ENCODE measurements around the gene TMED10. TPM values are rescaled to one million over a fixed set of nuclear protein-coding genes. Genes with fewer than 3 reads are reported as not detected.
"Not testable (repeated sequence)": the region's sequence is repeated elsewhere in the genome, so short reads cannot be mapped to it uniquely, and the experiment has no call there.

TMED10 gene
- total RNA-seq, 1 donor from 2014 or later = 303 TPM

DNA sequence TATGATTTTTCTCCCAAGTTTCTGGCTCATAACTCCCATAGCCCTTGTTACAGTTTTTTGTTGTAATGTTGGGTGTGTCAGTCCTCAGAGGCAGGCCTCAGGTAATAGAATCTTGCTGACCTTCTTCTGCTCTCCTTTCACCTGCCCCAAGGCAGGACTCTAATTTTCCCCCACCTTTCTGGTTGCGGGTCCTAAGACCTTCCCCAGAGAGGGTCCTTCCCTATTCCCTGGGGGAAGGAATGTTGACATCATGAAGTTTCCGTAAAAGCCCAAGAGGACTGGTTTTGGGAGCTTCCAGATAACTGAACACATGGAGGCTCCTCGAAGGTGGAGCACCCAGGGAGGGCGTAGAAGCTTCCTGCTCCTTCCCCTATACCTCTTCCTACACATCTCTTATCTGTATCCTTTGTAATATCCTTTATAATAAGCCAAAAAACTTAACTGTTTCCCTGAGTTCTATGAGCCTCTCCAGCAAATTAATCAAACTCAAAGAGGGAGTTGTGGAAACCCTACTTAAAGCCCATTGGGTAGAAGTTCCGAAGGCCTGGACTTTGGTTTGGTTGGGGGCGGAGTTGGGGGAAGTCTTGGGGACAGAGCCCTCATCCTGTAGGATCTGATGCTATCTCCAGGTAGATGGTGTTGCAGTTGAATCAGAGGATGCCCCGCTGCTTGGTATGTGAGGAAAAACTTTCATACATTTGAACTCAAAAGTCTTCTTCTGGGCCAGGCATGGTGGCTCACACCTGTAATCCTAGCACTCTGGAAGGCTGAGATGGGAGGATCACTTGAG lies 9.0 kb upstream of the TMED10 start:
- no peak for TF ChIP-seq CTCF (IDR thresholded peaks at IDR 0.05)
- H3K27ac ChIP-seq = peak overlapping the region; percentile 73
- DNase-seq (no peak), ATAC-seq (no peak)
- peaks cover 27% of the 10 kb centered on the region for H3K4me1 ChIP-seq
- no peaks in the 10 kb centered on the region for H3K27me3 ChIP-seq
- H3K9me3 ChIP-seq = no peaks in the 10 kb centered on the region
- no peaks in the 10 kb centered on the region for H3K36me3 ChIP-seq
- intact Hi-C loops (cut with DNase I) = no loop called here
- no peak overlapping the region for H3K4me3 ChIP-seq

DNA sequence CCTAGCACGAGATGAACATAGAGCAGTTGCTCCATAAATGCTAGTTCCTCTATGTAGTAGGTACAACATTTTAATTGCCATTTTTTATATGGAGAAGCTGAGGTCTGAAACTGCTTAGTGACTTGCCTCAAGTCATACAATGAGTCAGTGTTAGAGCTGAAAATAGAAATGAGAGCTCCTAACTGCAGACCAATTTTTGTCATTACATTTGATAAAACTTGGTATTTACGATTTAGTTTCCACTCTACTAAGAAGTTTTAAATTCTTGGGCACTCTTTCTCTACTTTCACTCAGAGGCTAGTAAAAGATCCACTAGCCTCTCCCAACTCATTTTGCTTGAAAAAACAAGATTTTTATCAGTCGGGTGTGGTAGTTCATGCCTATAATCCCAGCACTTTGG lies 8.1 kb upstream of the TMED10 start:
- H3K4me1 ChIP-seq = peaks cover 27% of the 10 kb centered on the region
- no peak overlapping the region for H3K4me3 ChIP-seq
- ATAC-seq = peak; percentile 21
- intact Hi-C loops (cut with DNase I) = no loop called here
- no peaks in the 10 kb centered on the region for H3K9me3 ChIP-seq
- no peak for TF ChIP-seq CTCF (IDR thresholded peaks at IDR 0.05)
- H3K27me3 ChIP-seq = no peaks in the 10 kb centered on the region
- peak overlapping the region; percentile 73 for H3K27ac ChIP-seq
- no peaks in the 10 kb centered on the region for H3K36me3 ChIP-seq
- DNase-seq = no peak

- Histone ChIP-seq H3K4me3 (no peak overlapping the region), H3K27me3 (no peaks in the 10 kb centered on the region), H3K9me3 (no peaks in the 10 kb centered on the region), H3K36me3 (no peaks in the 10 kb centered on the region), H3K27ac (peak overlapping the region; percentile 73), H3K4me1 (peaks cover 27% of the 10 kb centered on the region)
- TF ChIP-seq CTCF (IDR thresholded peaks at IDR 0.05) = no peak
- intact Hi-C loops (cut with DNase I) = no loop called here
- DNase-seq (no peak), ATAC-seq (no peak)
These were observed 7.6 kb upstream of the TMED10 start for GRCh38 chr14:75184039-75184438.

DNA sequence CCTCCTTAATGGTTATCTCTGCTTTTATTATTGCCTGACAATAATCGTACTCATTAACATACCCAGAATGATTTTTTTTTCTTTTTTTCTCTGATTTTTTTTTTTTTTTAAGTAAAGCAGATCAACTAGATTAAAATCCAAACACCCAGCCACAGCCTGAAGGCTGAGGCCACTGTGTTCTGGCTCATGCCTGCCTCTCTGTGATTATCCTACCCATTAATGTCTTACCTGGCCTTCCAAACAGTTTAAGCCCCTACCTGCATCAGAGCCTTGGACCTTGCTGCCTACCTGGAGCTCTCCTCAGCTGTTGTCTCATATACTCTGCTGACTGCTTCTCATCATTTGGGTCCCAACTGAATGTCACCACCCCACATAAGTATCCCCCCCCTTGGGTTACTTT lies 6.8 kb upstream of the TMED10 start:
- peak; percentile 13 for ATAC-seq
- no peak overlapping the region for H3K4me3 ChIP-seq
- intact Hi-C loops (cut with DNase I) = no loop called here

GRCh38 chr14:75182821-75183220 lies 6.4 kb upstream of the TMED10 start:
- Histone ChIP-seq H3K27me3 (no peaks in the 10 kb centered on the region), H3K9me3 (no peaks in the 10 kb centered on the region), H3K4me3 (no peak overlapping the region), H3K27ac (peak overlapping the region; percentile 73), H3K4me1 (peaks cover 27% of the 10 kb centered on the region), H3K36me3 (no peaks in the 10 kb centered on the region)
- DNase-seq = no peak
- ATAC-seq = peak; percentile 87
- TF ChIP-seq CTCF (IDR thresholded peaks at IDR 0.05) = no peak
- intact Hi-C loops (cut with DNase I) = no loop called here

More for the DNA sequence above, 6.8 kb upstream of the TMED10 start:
- Histone ChIP-seq H3K27me3 (no peaks in the 10 kb centered on the region), H3K27ac (peak overlapping the region; percentile 73), H3K9me3 (no peaks in the 10 kb centered on the region), H3K36me3 (no peaks in the 10 kb centered on the region), H3K4me1 (peaks cover 27% of the 10 kb centered on the region)
- DNase-seq = no peak
- TF ChIP-seq CTCF (IDR thresholded peaks at IDR 0.05) = no peak

DNA sequence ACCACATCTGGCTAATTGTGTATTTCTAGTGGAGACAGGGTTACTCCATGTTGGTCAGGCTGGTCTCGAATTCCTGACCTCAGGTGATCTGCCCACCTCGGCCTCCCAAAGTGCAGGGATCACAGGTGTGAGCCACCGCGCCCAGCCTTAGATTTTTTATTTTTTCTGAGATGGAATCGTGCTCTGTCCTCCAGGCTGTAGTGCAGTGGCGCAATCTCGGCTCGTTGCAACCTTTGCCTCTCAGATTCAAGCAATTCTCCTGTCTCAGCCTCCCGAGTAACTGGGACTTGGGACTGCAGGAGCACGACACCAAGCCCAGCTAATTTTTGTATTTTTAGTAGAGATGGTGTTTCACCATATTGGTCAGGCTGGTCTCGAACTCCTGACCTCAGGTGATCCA lies 5.8 kb upstream of the TMED10 start:
- DNase-seq; H3K4me3 ChIP-seq; ATAC-seq; H3K9me3 ChIP-seq; H3K27me3 ChIP-seq; H3K36me3 ChIP-seq; intact Hi-C loops (cut with DNase I): not testable (repeated sequence)
- Histone ChIP-seq H3K27ac (peak overlapping the region; percentile 73), H3K4me1 (peaks cover 27% of the 10 kb centered on the region)

All from upper lobe of right lung (tissue), 1 donor.